Activated naive CD4-positive, alpha-beta T cell treated with anti-CD3 and anti-CD28 coated beads, Interleukin-2, amount 10 ng/mL, durations not matched to agents 7 days and 5 days (primary cell): ENCODE results near the gene CCDC127.
"Not testable (repeated sequence)": the region's sequence is repeated elsewhere in the genome, so short reads cannot be mapped to it uniquely, and the experiment has no call there.

Experiments
- CTCF ChIA-PET: fragments of 350-600 bp; sonication (Branson Sonifier 250); formaldehyde crosslinking; loops from one replicate; lab custom pipeline; 2021; ENCODE audit warnings: antibody characterized with exemption; lab: Charles Lee
- DNase-seq: peaks from one replicate; pipeline ENCODE4 v3.0.0-alpha.2; 2020
- H3K27ac Mint-ChIP-seq: one replicate; pipeline ENCODE4 v1.8.0; 2021; ENCODE audit warnings: mild to moderate bottlenecking, moderate library complexity, mixed read lengths
- H3K27me3 Mint-ChIP-seq: one replicate; pipeline ENCODE4 v1.8.0; 2021; ENCODE audit warnings: mild to moderate bottlenecking, mixed read lengths
- H3K36me3 Mint-ChIP-seq: one replicate; pipeline ENCODE4 v1.8.0; 2021; ENCODE audit warnings: mixed read lengths
- H3K4me1 Mint-ChIP-seq: one replicate; pipeline ENCODE4 v1.8.0; 2021; ENCODE audit warnings: mixed read lengths
- H3K4me3 Mint-ChIP-seq: one replicate; pipeline ENCODE4 v1.8.0; 2021; ENCODE audit warnings: mild to moderate bottlenecking, moderate library complexity, mixed read lengths
- H3K9me3 Mint-ChIP-seq: one replicate; pipeline ENCODE4 v1.8.0; 2021; ENCODE audit warnings: mixed read lengths

Gene CCDC127

DNA sequence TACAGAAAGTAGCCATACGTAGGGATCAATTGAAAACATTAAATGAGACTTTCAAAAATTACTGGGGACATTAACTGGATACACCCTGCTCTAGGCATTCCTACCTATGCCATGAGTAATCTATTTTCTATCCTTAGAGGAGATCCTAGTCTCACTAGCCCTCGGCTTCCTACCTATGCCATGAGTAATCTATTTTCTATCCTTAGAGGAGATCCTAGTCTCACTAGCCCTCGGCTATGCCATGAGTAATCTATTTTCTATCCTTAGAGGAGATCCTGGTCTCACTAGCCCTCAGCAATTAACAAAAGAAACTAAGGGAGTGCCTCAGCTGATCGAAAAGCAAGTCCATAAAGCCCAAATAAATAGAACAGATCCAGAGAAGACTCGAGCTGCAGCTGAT lies 27.8 kb upstream of the CCDC127 start:
- H3K27ac Mint-ChIP-seq, DNase-seq, CTCF ChIA-PET, H3K27me3 Mint-ChIP-seq, H3K4me3 Mint-ChIP-seq, H3K9me3 Mint-ChIP-seq: not testable (repeated sequence)
- peaks cover 75% of the 10 kb centered on the region for H3K36me3 Mint-ChIP-seq
- H3K4me1 Mint-ChIP-seq: peaks cover 18% of the 10 kb centered on the region

GRCh38 chr5:243683-244367 lies 25.9 kb upstream of the CCDC127 start:
- CTCF ChIA-PET, H3K9me3 Mint-ChIP-seq, H3K27me3 Mint-ChIP-seq: not testable (repeated sequence)
- Mint-ChIP-seq H3K4me1 (peaks cover 18% of the 10 kb centered on the region), H3K27ac (peak overlapping the region; percentile 45), H3K4me3 (peak overlapping the region; percentile 3), H3K36me3 (peaks cover 73% of the 10 kb centered on the region)
- DNase-seq: peak; percentile 36

DNA sequence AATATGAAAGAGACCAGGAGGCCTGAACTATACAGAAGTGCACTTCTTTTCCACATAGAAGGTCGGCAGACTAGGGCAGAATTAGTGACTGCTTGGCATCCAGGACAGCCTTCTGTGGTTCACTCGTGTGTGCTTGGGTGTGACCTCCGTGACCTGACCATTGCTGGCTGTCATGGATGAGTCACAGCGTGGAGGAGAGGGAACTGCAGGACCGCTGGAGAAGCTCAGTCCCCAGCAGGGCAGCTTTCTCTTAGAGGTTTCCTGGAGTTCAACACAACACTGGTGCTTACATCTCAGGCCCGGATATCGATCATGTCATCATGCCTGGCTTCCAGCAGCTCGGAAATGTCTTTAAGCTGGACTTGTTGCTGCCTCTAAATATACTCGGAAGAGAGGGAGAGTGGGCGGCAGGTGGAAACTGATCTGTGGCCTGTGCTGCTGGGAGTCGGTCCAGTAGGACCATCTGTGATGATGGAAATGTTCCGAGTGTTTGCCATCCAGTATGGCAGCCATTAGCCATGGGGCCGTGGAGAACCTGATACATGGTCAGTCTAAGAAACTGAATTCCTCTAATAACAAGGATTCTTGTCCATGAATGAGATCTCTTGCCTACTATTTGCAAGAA lies 23.2 kb upstream of the CCDC127 start:
- CTCF ChIA-PET, DNase-seq: not testable (repeated sequence)
- peaks cover 55% of the 10 kb centered on the region for H3K36me3 Mint-ChIP-seq

GRCh38 chr5:240550-240949 lies 22.6 kb upstream of the CCDC127 start:
- H3K4me3 Mint-ChIP-seq, H3K27ac Mint-ChIP-seq, DNase-seq, H3K27me3 Mint-ChIP-seq, H3K9me3 Mint-ChIP-seq, CTCF ChIA-PET: not testable (repeated sequence)
- H3K36me3 Mint-ChIP-seq: peaks cover 52% of the 10 kb centered on the region
- H3K4me1 Mint-ChIP-seq: peaks cover 18% of the 10 kb centered on the region

More for the DNA sequence above, 23.2 kb upstream of the CCDC127 start:
- H3K4me3 Mint-ChIP-seq, H3K9me3 Mint-ChIP-seq, H3K27me3 Mint-ChIP-seq, H3K27ac Mint-ChIP-seq: not testable (repeated sequence)
- peaks cover 18% of the 10 kb centered on the region for H3K4me1 Mint-ChIP-seq

- H3K27ac Mint-ChIP-seq: not testable (repeated sequence)
These were observed 20.0 kb upstream of the CCDC127 start for GRCh38 chr5:237931-238330.

GRCh38 chr5:235527-235926 lies 17.6 kb upstream of the CCDC127 start:
- not testable (repeated sequence) for H3K4me1 Mint-ChIP-seq, H3K9me3 Mint-ChIP-seq, H3K4me3 Mint-ChIP-seq, DNase-seq, H3K27ac Mint-ChIP-seq, H3K27me3 Mint-ChIP-seq
- CTCF ChIA-PET: interaction anchor here (1.1 to 1.5 kb wide), 2 partner anchors 16 to 47 kb away, joined by 3 to 4 read pairs; no protein-coding TSS in a partner anchor
- H3K36me3 Mint-ChIP-seq: peaks cover 48% of the 10 kb centered on the region

More at GRCh38 chr5:237931-238330, 20.0 kb upstream of the CCDC127 start:
- H3K4me1 Mint-ChIP-seq, DNase-seq, H3K4me3 Mint-ChIP-seq, H3K9me3 Mint-ChIP-seq, H3K27me3 Mint-ChIP-seq, CTCF ChIA-PET: not testable (repeated sequence)
- peaks cover 55% of the 10 kb centered on the region for H3K36me3 Mint-ChIP-seq

DNA sequence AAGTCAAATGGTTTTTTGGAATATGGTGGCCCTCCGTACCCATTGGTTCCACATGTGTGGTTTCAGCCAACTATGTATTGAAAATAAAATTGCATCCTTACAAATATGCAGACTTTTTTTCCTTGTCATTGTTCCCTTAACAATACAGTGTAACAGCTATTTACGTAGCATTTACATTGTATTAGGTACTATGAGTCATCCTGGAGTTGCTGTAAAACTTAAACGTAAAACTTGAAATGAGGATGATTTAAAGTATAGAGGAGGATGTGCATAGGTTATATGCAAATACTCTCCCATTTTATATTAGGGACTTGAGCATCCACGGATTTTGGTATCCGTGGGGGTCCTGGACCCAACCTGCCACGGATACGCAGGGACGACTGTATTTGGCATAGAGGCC lies 16.5 kb upstream of the CCDC127 start:
- DNase-seq: no peak
- Mint-ChIP-seq H3K9me3 (no peaks in the 10 kb centered on the region), H3K36me3 (peaks cover 44% of the 10 kb centered on the region), H3K4me3 (no peak overlapping the region), H3K27ac (no peak overlapping the region), H3K4me1 (no peaks in the 10 kb centered on the region), H3K27me3 (no peaks in the 10 kb centered on the region)
- CTCF ChIA-PET: interaction anchor here (1.5 kb wide), 1 partner anchor 46 kb away, joined by 4 read pairs; no protein-coding TSS in a partner anchor

DNA sequence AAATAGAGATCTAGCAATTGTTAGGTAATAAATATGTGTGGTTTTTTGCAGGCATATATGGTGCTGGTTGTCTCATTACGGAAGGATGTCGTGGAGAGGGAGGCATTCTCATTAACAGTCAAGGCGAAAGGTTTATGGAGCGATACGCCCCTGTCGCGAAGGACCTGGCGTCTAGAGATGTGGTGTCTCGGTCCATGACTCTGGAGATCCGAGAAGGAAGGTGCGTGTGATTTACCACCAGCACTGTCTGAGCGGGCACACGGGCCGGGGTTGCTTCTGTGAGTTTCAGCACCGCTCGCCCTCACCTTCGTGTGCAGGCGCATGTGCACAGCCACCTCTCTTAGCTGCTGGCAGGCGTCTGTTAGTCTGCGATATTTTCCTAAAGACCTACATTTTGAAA lies 15.5 kb upstream of the CCDC127 start:
- peaks cover 52% of the 10 kb centered on the region for H3K36me3 Mint-ChIP-seq
- H3K4me3 Mint-ChIP-seq, CTCF ChIA-PET, H3K27ac Mint-ChIP-seq, H3K4me1 Mint-ChIP-seq, DNase-seq, H3K9me3 Mint-ChIP-seq, H3K27me3 Mint-ChIP-seq: not testable (repeated sequence)

- H3K9me3 Mint-ChIP-seq: no peaks in the 10 kb centered on the region
- H3K36me3 Mint-ChIP-seq: peaks cover 56% of the 10 kb centered on the region
- H3K27ac Mint-ChIP-seq: no peak overlapping the region
- no peaks in the 10 kb centered on the region for H3K4me1 Mint-ChIP-seq
- no peak overlapping the region for H3K4me3 Mint-ChIP-seq
- no peak for DNase-seq
- no peaks in the 10 kb centered on the region for H3K27me3 Mint-ChIP-seq
- CTCF ChIA-PET: no interaction called here
These were observed 13.7 kb upstream of the CCDC127 start for GRCh38 chr5:231661-232060.

DNA sequence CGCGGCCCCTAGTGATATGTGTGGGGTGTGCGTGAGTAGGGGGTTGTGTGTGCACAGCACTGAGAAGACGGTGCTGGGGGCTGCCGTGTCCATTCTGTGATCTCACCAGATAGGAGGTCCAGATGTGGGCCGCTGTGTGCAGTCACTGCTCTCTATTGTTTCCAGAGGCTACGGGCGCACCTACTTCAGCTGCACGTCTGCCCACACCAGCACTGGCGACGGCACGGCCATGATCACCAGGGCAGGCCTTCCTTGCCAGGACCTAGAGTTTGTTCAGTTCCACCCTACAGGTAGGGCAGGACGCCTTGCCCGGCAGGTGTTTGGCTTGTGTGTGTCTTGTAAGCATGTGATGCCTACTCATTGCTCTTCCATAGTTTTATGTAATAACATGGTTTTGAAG lies 12.8 kb upstream of the CCDC127 start:
- H3K4me3 Mint-ChIP-seq: no peak overlapping the region
- peaks cover 57% of the 10 kb centered on the region for H3K36me3 Mint-ChIP-seq
- H3K27ac Mint-ChIP-seq: no peak overlapping the region

GRCh38 chr5:228886-229285 lies 10.9 kb upstream of the CCDC127 start:
- no peak overlapping the region for H3K4me3 Mint-ChIP-seq
- H3K36me3 Mint-ChIP-seq: peaks cover 62% of the 10 kb centered on the region
- DNase-seq: no peak
- no peaks in the 10 kb centered on the region for H3K4me1 Mint-ChIP-seq
- CTCF ChIA-PET: no interaction called here
- no peaks in the 10 kb centered on the region for H3K9me3 Mint-ChIP-seq
- no peaks in the 10 kb centered on the region for H3K27me3 Mint-ChIP-seq
- H3K27ac Mint-ChIP-seq: no peak overlapping the region

More for the DNA sequence above, 12.8 kb upstream of the CCDC127 start:
- CTCF ChIA-PET: interaction anchor here (1.0 kb wide), 1 partner anchor 42 kb away, joined by 3 read pairs; no protein-coding TSS in a partner anchor
- Mint-ChIP-seq H3K4me1 (no peaks in the 10 kb centered on the region), H3K9me3 (no peaks in the 10 kb centered on the region), H3K27me3 (no peaks in the 10 kb centered on the region)
- no peak for DNase-seq

GRCh38 chr5:227375-227774 lies 9.4 kb upstream of the CCDC127 start:
- CTCF ChIA-PET, H3K9me3 Mint-ChIP-seq, H3K27me3 Mint-ChIP-seq, H3K4me3 Mint-ChIP-seq, H3K27ac Mint-ChIP-seq, DNase-seq: not testable (repeated sequence)
- H3K4me1 Mint-ChIP-seq: peaks cover 11% of the 10 kb centered on the region
- peaks cover 58% of the 10 kb centered on the region for H3K36me3 Mint-ChIP-seq

GRCh38 chr5:225334-225733 lies 7.4 kb upstream of the CCDC127 start:
- no peak for DNase-seq
- CTCF ChIA-PET: no interaction called here
- no peaks in the 10 kb centered on the region for H3K9me3 Mint-ChIP-seq
- peaks cover 30% of the 10 kb centered on the region for H3K4me1 Mint-ChIP-seq
- H3K27ac Mint-ChIP-seq: no peak overlapping the region
- peaks cover 55% of the 10 kb centered on the region for H3K36me3 Mint-ChIP-seq
- H3K27me3 Mint-ChIP-seq: no peaks in the 10 kb centered on the region
- H3K4me3 Mint-ChIP-seq: no peak overlapping the region

DNA sequence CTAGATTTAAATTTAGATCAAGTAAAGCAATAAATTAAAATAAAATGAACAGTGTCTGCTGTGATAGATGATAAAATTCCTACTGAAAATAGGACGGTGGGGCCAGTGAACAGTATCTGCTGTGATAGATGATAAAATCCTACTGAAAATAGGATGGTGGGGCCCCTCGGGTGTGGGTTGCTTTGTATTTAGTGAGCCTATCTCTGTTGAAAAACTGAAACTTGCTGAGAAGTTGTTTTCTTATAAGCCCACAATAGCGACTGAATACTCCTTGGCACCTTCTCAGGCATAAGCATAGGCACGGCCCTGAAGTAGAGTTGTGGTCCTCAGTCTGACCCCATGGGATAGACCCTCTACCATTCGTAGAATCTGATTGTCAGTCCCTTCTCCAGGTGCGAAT lies 5.8 kb upstream of the CCDC127 start:
- no peak overlapping the region for H3K4me3 Mint-ChIP-seq
- CTCF ChIA-PET: no interaction called here
- H3K27me3 Mint-ChIP-seq: no peaks in the 10 kb centered on the region
- DNase-seq: no peak
- peaks cover 33% of the 10 kb centered on the region for H3K4me1 Mint-ChIP-seq
- H3K36me3 Mint-ChIP-seq: peaks cover 51% of the 10 kb centered on the region
- H3K9me3 Mint-ChIP-seq: no peaks in the 10 kb centered on the region
- no peak overlapping the region for H3K27ac Mint-ChIP-seq
